ENCODE measurements around the gene CDK4. TPM values are rescaled to one million over a fixed set of nuclear protein-coding genes. Genes with fewer than 3 reads are reported as not detected.
A peak's percentile ranks its signal among the peaks of the same experiment; 100 is the strongest.

Gene CDK4
- total and polyA plus RNA-seq, 2 of the 13 experiments (the other 11 are each of a cell fraction or from before 2014, with no cell fraction given): 191 to 209 TPM

DNA sequence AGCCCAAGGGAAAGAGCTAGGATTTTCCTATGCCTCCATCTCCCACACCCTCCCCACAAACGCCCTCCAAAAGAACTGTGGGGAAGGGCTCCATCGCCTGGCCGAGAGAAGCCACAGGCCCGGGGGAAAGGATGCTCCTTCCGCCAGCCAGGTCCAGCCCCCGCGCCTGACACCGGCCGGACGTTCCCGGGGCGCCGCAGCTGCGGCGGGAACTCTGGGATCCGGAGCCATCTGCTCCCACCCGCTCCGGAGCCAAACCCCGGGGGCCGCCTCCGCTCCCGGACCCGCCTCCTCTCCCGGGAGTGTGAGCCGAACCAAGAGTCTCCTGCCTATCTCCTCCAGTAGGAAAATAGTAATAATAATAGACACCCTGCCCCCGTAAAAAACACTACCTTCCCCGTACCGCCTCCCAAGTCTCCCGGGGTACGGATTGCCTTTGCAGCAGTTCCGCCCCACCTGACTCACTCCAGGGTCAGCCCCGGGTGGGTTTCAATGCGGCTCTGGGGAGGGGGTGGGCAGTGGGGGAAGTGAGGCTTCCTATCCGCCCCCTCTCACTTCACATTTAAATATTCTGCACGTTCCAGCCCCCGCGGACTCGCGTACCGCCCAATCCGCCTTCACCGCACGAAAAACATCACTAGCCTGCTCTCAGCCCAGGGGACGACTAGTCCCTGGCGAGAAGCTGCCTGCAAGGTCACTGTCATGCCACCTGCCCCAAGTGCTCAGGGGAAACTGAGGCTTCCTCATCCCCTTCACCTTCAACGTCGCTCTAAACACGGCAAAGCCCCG is 16.0 kb downstream of the CDK4 start (continued):
- TF ChIP-seq, protein P1, sequence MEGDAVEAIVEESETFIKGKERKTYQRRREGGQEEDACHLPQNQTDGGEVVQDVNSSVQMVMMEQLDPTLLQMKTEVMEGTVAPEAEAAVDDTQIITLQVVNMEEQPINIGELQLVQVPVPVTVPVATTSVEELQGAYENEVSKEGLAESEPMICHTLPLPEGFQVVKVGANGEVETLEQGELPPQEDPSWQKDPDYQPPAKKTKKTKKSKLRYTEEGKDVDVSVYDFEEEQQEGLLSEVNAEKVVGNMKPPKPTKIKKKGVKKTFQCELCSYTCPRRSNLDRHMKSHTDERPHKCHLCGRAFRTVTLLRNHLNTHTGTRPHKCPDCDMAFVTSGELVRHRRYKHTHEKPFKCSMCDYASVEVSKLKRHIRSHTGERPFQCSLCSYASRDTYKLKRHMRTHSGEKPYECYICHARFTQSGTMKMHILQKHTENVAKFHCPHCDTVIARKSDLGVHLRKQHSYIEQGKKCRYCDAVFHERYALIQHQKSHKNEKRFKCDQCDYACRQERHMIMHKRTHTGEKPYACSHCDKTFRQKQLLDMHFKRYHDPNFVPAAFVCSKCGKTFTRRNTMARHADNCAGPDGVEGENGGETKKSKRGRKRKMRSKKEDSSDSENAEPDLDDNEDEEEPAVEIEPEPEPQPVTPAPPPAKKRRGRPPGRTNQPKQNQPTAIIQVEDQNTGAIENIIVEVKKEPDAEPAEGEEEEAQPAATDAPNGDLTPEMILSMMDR (CRISPR knock-in tag; IDR thresholded peaks at IDR 0.05): peak; percentile 71
- TF ChIP-seq GATAD2A (CRISPR knock-in tag; IDR thresholded peaks at IDR 0.05) (peak; percentile 20; the same call in 1 of the 2 replicates), ZNF672 (CRISPR knock-in tag; IDR thresholded peaks at IDR 0.05) (no peak), TBX2 (CRISPR knock-in tag; IDR thresholded peaks at IDR 0.05; ENCODE audit: borderline replicate concordance) (0 out of 2 replicates have a peak, but pooled peaks have one; percentile 15), ZNF607 (CRISPR knock-in tag; IDR thresholded peaks at IDR 0.05; ENCODE audit: borderline replicate concordance) (no peak), ZNF619 (CRISPR knock-in tag; IDR thresholded peaks at IDR 0.05) (no peak), POGZ (CRISPR knock-in tag; IDR thresholded peaks at IDR 0.05) (no peak), ETV5 (CRISPR knock-in tag; IDR thresholded peaks at IDR 0.05; ENCODE audit: borderline replicate concordance) (peak; percentile 50; the same call in 1 of the 2 replicates), ZEB1 (IDR thresholded peaks at IDR 0.05; ENCODE audit: insufficient replicate concordance, low read depth) (no peak), ZBTB42 (CRISPR knock-in tag; IDR thresholded peaks at IDR 0.05) (no peak), ZNF382 (CRISPR knock-in tag; IDR thresholded peaks at IDR 0.05; ENCODE audit: borderline replicate concordance) (no peak), HNRNPLL (IDR thresholded peaks at IDR 0.05; ENCODE audit: low read depth, low read length, poor library complexity, severe bottlenecking) (peak; percentile 68), ZIK1 (CRISPR knock-in tag; IDR thresholded peaks at IDR 0.05; ENCODE audit: borderline replicate concordance, low read depth) (no peak)
- TF ChIP-seq, protein P2, sequence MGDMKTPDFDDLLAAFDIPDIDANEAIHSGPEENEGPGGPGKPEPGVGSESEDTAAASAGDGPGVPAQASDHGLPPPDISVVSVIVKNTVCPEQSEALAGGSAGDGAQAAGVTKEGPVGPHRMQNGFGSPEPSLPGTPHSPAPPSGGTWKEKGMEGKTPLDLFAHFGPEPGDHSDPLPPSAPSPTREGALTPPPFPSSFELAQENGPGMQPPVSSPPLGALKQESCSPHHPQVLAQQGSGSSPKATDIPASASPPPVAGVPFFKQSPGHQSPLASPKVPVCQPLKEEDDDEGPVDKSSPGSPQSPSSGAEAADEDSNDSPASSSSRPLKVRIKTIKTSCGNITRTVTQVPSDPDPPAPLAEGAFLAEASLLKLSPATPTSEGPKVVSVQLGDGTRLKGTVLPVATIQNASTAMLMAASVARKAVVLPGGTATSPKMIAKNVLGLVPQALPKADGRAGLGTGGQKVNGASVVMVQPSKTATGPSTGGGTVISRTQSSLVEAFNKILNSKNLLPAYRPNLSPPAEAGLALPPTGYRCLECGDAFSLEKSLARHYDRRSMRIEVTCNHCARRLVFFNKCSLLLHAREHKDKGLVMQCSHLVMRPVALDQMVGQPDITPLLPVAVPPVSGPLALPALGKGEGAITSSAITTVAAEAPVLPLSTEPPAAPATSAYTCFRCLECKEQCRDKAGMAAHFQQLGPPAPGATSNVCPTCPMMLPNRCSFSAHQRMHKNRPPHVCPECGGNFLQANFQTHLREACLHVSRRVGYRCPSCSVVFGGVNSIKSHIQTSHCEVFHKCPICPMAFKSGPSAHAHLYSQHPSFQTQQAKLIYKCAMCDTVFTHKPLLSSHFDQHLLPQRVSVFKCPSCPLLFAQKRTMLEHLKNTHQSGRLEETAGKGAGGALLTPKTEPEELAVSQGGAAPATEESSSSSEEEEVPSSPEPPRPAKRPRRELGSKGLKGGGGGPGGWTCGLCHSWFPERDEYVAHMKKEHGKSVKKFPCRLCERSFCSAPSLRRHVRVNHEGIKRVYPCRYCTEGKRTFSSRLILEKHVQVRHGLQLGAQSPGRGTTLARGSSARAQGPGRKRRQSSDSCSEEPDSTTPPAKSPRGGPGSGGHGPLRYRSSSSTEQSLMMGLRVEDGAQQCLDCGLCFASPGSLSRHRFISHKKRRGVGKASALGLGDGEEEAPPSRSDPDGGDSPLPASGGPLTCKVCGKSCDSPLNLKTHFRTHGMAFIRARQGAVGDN (CRISPR knock-in tag; IDR thresholded peaks at IDR 0.05): peak; percentile 55
- TF ChIP-seq, protein P3, sequence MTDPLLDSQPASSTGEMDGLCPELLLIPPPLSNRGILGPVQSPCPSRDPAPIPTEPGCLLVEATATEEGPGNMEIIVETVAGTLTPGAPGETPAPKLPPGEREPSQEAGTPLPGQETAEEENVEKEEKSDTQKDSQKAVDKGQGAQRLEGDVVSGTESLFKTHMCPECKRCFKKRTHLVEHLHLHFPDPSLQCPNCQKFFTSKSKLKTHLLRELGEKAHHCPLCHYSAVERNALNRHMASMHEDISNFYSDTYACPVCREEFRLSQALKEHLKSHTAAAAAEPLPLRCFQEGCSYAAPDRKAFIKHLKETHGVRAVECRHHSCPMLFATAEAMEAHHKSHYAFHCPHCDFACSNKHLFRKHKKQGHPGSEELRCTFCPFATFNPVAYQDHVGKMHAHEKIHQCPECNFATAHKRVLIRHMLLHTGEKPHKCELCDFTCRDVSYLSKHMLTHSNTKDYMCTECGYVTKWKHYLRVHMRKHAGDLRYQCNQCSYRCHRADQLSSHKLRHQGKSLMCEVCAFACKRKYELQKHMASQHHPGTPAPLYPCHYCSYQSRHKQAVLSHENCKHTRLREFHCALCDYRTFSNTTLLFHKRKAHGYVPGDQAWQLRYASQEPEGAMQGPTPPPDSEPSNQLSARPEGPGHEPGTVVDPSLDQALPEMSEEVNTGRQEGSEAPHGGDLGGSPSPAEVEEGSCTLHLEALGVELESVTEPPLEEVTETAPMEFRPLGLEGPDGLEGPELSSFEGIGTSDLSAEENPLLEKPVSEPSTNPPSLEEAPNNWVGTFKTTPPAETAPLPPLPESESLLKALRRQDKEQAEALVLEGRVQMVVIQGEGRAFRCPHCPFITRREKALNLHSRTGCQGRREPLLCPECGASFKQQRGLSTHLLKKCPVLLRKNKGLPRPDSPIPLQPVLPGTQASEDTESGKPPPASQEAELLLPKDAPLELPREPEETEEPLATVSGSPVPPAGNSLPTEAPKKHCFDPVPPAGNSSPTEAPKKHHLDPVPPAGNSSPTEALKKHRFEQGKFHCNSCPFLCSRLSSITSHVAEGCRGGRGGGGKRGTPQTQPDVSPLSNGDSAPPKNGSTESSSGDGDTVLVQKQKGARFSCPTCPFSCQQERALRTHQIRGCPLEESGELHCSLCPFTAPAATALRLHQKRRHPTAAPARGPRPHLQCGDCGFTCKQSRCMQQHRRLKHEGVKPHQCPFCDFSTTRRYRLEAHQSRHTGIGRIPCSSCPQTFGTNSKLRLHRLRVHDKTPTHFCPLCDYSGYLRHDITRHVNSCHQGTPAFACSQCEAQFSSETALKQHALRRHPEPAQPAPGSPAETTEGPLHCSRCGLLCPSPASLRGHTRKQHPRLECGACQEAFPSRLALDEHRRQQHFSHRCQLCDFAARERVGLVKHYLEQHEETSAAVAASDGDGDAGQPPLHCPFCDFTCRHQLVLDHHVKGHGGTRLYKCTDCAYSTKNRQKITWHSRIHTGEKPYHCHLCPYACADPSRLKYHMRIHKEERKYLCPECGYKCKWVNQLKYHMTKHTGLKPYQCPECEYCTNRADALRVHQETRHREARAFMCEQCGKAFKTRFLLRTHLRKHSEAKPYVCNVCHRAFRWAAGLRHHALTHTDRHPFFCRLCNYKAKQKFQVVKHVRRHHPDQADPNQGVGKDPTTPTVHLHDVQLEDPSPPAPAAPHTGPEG (CRISPR knock-in tag; IDR thresholded peaks at IDR 0.05): no peak
- TF ChIP-seq, protein P4, sequence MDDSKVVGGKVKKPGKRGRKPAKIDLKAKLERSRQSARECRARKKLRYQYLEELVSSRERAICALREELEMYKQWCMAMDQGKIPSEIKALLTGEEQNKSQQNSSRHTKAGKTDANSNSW (CRISPR knock-in tag; IDR thresholded peaks at IDR 0.05; ENCODE audit: borderline replicate concordance): no peak
